ENCODE measurements around the gene OFD1. TPM values are rescaled to one million over a fixed set of nuclear protein-coding genes. Genes with fewer than 3 reads are reported as not detected.

The OFD1 gene
- total RNA-seq, 1 experiment from 2014 or later, result 14.4 TPM

- H3K36me3 ChIP-seq (ENCODE audit: low read depth, low read length), result peaks cover 31% of the 10 kb centered on the region
Observed at GRCh38 chrX:13711141-13711540, 23.4 kb upstream of the OFD1 start.

GRCh38 chrX:13716455-13716854, 18.1 kb upstream of the OFD1 start:
- DNase-seq, result no peak
- Histone ChIP-seq H3K27me3 (ENCODE audit: low read length) (no peaks in the 10 kb centered on the region), H3K9me2 (replicated peaks; ENCODE audit: low read length) (no peaks in the 10 kb centered on the region), H3K9me3 (ENCODE audit: low read length) (no peaks in the 10 kb centered on the region), H3K36me3 (ENCODE audit: low read depth, low read length) (peaks cover 48% of the 10 kb centered on the region), H3K4me1 (ENCODE audit: insufficient read depth, low read length) (peaks cover 9% of the 10 kb centered on the region), H2AFZ (ENCODE audit: low read length) (no peak overlapping the region), H3K4me3 (ENCODE audit: low read length) (no peak overlapping the region), H4K20me1 (ENCODE audit: low read length) (no peaks in the 10 kb centered on the region; the same call in 1 of the 2 replicates), H3K79me2 (ENCODE audit: low read length) (peaks cover 22% of the 10 kb centered on the region), H3K4me2 (ENCODE audit: low read length) (no peak overlapping the region), H3F3A (ENCODE audit: low read length, unreplicated experiment) (no peaks in the 10 kb centered on the region), H3K27ac (ENCODE audit: low read length) (no peak overlapping the region), H3K9ac (ENCODE audit: low read length) (no peak overlapping the region)
- intact Hi-C loops (cut with micrococcal nuclease), result no loop called here
- ChIA-PET CTCF (no interaction called here), POLR2A (ENCODE audit: unreplicated experiment) (no interaction called here)
- no peak for ATAC-seq
- no peak for TF ChIP-seq CTCF (conservative IDR thresholded peaks at IDR 0.05; ENCODE audit: low read depth, low read length)
- no peak for TF ChIP-seq EZH2phosphoT487 (IDR thresholded peaks at IDR 0.05; ENCODE audit: borderline replicate concordance, low read length)
- TF ChIP-seq EZH2 (IDR thresholded peaks at IDR 0.05; ENCODE audit: low read length, unreplicated experiment), result no peak
- BruUV-seq (replicated peaks), result no TSS peak

More at GRCh38 chrX:13711141-13711540, 23.4 kb upstream of the OFD1 start:
- POLR2A ChIA-PET (ENCODE audit: unreplicated experiment), result no interaction called here
- DNase-seq (no peak), ATAC-seq (no peak)
- no peaks in the 10 kb centered on the region for H3K9me2 ChIP-seq (replicated peaks; ENCODE audit: low read length)
- BruUV-seq (replicated peaks), result no TSS peak
- H3K9me3 ChIP-seq (ENCODE audit: low read length), result no peaks in the 10 kb centered on the region
- no peaks in the 10 kb centered on the region for H3F3A ChIP-seq (ENCODE audit: low read length, unreplicated experiment)
- no peak for TF ChIP-seq EZH2 (IDR thresholded peaks at IDR 0.05; ENCODE audit: low read length, unreplicated experiment)
- TF ChIP-seq EZH2phosphoT487 (IDR thresholded peaks at IDR 0.05; ENCODE audit: borderline replicate concordance, low read length), result no peak
- no peak for TF ChIP-seq CTCF (conservative IDR thresholded peaks at IDR 0.05; ENCODE audit: low read depth, low read length)
- CTCF ChIA-PET, result no interaction called here
- H3K4me2 ChIP-seq (ENCODE audit: low read length), result no peak overlapping the region
- no peak overlapping the region for H2AFZ ChIP-seq (ENCODE audit: low read length)
- H3K4me1 ChIP-seq (ENCODE audit: insufficient read depth, low read length), result no peaks in the 10 kb centered on the region
- no peak overlapping the region for H3K9ac ChIP-seq (ENCODE audit: low read length)
- no peaks in the 10 kb centered on the region for H3K27me3 ChIP-seq (ENCODE audit: low read length)
- no peak overlapping the region for H3K4me3 ChIP-seq (ENCODE audit: low read length)
- H4K20me1 ChIP-seq (ENCODE audit: low read length), result no peaks in the 10 kb centered on the region
- H3K79me2 ChIP-seq (ENCODE audit: low read length), result no peaks in the 10 kb centered on the region
- H3K27ac ChIP-seq (ENCODE audit: low read length), result no peak overlapping the region
- intact Hi-C loops (cut with micrococcal nuclease), result no loop called here

DNA sequence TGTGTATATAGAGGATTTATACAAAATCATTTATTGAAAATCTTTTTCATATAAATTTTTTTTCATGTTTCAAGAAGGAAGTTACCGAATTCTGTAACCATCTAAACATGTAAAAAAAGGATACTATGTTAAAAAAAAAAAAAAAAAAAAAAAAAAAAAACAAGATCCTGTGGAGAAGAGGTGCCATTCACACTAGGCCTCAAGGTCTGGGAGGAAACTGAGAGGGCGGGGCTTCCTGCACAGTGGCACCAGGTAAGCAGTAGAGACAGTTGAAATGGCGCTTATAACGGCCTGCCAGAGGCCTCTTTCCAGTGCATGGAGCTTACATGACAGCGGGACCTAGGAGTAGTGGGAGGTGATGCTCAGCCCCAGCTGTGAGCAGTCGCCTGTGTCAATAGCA, 17.6 kb upstream of the OFD1 start:
- ChIA-PET POLR2A (ENCODE audit: unreplicated experiment) (no interaction called here), CTCF (no interaction called here)
- intact Hi-C loops (cut with micrococcal nuclease), result no loop called here
- peaks cover 13% of the 10 kb centered on the region for H3K4me1 ChIP-seq (ENCODE audit: insufficient read depth, low read length)
- TF ChIP-seq CTCF (conservative IDR thresholded peaks at IDR 0.05; ENCODE audit: low read depth, low read length) (no peak), EZH2phosphoT487 (IDR thresholded peaks at IDR 0.05; ENCODE audit: borderline replicate concordance, low read length) (no peak), EZH2 (IDR thresholded peaks at IDR 0.05; ENCODE audit: low read length, unreplicated experiment) (no peak)
- ATAC-seq (no peak), DNase-seq (no peak)
- peaks cover 26% of the 10 kb centered on the region for H3K79me2 ChIP-seq (ENCODE audit: low read length)
- no TSS peak for BruUV-seq (replicated peaks)
- H2AFZ ChIP-seq (ENCODE audit: low read length), result no peak overlapping the region
- peaks cover 3% of the 10 kb centered on the region; the same call in 1 of the 2 replicates for H4K20me1 ChIP-seq (ENCODE audit: low read length)
- no peaks in the 10 kb centered on the region for H3K27me3 ChIP-seq (ENCODE audit: low read length)
- no peak overlapping the region for H3K4me3 ChIP-seq (ENCODE audit: low read length)
- H3K9ac ChIP-seq (ENCODE audit: low read length), result no peak overlapping the region
- no peak overlapping the region for H3K27ac ChIP-seq (ENCODE audit: low read length)
- no peak overlapping the region for H3K4me2 ChIP-seq (ENCODE audit: low read length)
- H3F3A ChIP-seq (ENCODE audit: low read length, unreplicated experiment), result no peaks in the 10 kb centered on the region
- no peaks in the 10 kb centered on the region for H3K9me2 ChIP-seq (replicated peaks; ENCODE audit: low read length)
- no peaks in the 10 kb centered on the region for H3K9me3 ChIP-seq (ENCODE audit: low read length)
- H3K36me3 ChIP-seq (ENCODE audit: low read depth, low read length), result peaks cover 43% of the 10 kb centered on the region

All from PC-3 (cell line).